HCT116 (cell line): ENCODE results near the gene SKA3. TPM values are rescaled to one million over a fixed set of nuclear protein-coding genes. Genes with fewer than 3 reads are reported as not detected.

Source experiments
- ATAC-seq: fragments of 200-7000 bp; cut with Tn5 transposase; 2 replicates; pipeline ENCODE4 v1.9.1; 2020; ENCODE audit warnings: mild to moderate bottlenecking, moderate library complexity
- BruUV-seq: library from RNA; stranded (reverse); fragments of 400-500 nt; replicated peaks from 2 replicates; lab custom pipeline; 2021; lab: Mats Ljungman, UMichigan
- CTCF ChIA-PET: fragments of 300-600 bp; sonication (Branson Sonifier 250); formaldehyde crosslinking; loops from one replicate; lab custom pipeline; 2021; ENCODE audit warnings: antibody characterized with exemption; lab: Charles Lee
- POLR2A ChIA-PET: fragments of 300-600, 350-600 bp; sonication (Branson Sonifier 250); formaldehyde crosslinking; loops from one replicate; lab custom pipeline; 2021; ENCODE audit warnings: antibody characterized with exemption; lab: Charles Lee
- RAD21 ChIA-PET, 2 experiments: fragments of 300-600 bp; sonication (Branson Sonifier 250); formaldehyde crosslinking; loops; one replicate each; lab custom pipeline; 2023; ENCODE audit warnings: low total read pairs in 2 of 2; ENCODE audit not compliant: uncharacterized antibody in 2 of 2, unreplicated experiment in 2 of 2, low non-redundant PET in 1 of 2; lab: Charles Lee
- DNase-seq: peaks from one replicate; pipeline ENCODE4 v3.0.0-alpha.2; 2010; ENCODE audit warnings: low read depth, low spot score
- H2AFZ ChIP-seq: fragments of 200-600 bp; shearing (Covaris generic), sonication (generic); 2 replicates; pipeline ENCODE4 v1.6.1; 2017; ENCODE audit warnings: low read depth, mixed run types, mixed read lengths, antibody characterized with exemption, low read length; ENCODE audit not compliant: poor library complexity, severe bottlenecking
- H3K27ac ChIP-seq: 2 replicates; pipeline ENCODE4 v1.5.1; 2012; ENCODE audit warnings: low read depth, low read length
- H3K27me3 ChIP-seq: fragments of 200-600 bp; sonication (generic); 2 replicates; pipeline ENCODE4 v1.6.1; 2016; ENCODE audit warnings: mixed run types, low read length, mixed read lengths; ENCODE audit not compliant: insufficient read depth
- H3K36me3 ChIP-seq, 2 experiments: fragments of 200-500 bp in 1 of 2; fragments of 200-600 bp in 1 of 2; sonication (Bioruptor generic) in 1 of 2; sonication (generic) in 1 of 2; 2 replicates each; pipeline versions ENCODE4 v1.5.1 to v1.6.1; 2014 to 2016; ENCODE audit warnings: low read length in 2 of 2, inconsistent platforms in 1 of 2, mixed read lengths in 1 of 2, mixed run types in 1 of 2; ENCODE audit not compliant: insufficient read depth in 2 of 2, control insufficient read depth in 1 of 2
- H3K4me1 ChIP-seq, 2 experiments: fragments of 200-600 bp in 1 of 2; sonication (generic) in 1 of 2; 2 replicates each; pipeline versions ENCODE4 v1.5.1 to v1.6.1; 2012 to 2017; ENCODE audit warnings: low read length in 2 of 2, inconsistent platforms in 1 of 2, mild to moderate bottlenecking in 1 of 2, mixed read lengths in 1 of 2, mixed run types in 1 of 2, moderate library complexity in 1 of 2; ENCODE audit not compliant: insufficient read depth in 2 of 2, control insufficient read depth in 1 of 2
- H3K4me2 ChIP-seq: fragments of 200-600 bp; sonication (generic); 2 replicates; pipeline ENCODE4 v1.6.1; 2017; ENCODE audit warnings: mixed run types, low read length, mixed read lengths
- H3K4me3 ChIP-seq, 2 experiments: fragments of 200-600 bp in 1 of 2; sonication (generic) in 1 of 2; replicated peaks in 1 of 2; 2 replicates each; pipeline ENCODE4 v1.5.1; 2011 to 2016; ENCODE audit warnings: low read length in 2 of 2, control low read depth in 1 of 2, low read depth in 1 of 2, mild to moderate bottlenecking in 1 of 2, mixed read lengths in 1 of 2, mixed run types in 1 of 2
- H3K79me2 ChIP-seq: fragments of 200-600 bp; sonication (generic); 2 replicates; pipeline ENCODE4 v1.6.1; 2017; ENCODE audit warnings: mild to moderate bottlenecking, mixed run types, low read length, moderate library complexity, mixed read lengths; ENCODE audit not compliant: insufficient read depth
- H3K9ac ChIP-seq: fragments of 200-600 bp; sonication (generic); 2 replicates; pipeline ENCODE4 v1.6.1; 2016; ENCODE audit warnings: low read length, mixed read lengths
- H3K9me2 ChIP-seq: fragments of 200-600 bp; sonication (generic), shearing (Covaris generic); 2 replicates; pipeline ENCODE4 v1.6.1; 2017; ENCODE audit warnings: mixed run types, mild to moderate bottlenecking, moderate library complexity; ENCODE audit not compliant: insufficient read depth
- H3K9me3 ChIP-seq, 2 experiments: fragments of 200-500 bp in 1 of 2; fragments of 200-600 bp in 1 of 2; sonication (Bioruptor generic) in 1 of 2; sonication (generic) in 1 of 2; 2 replicates each; pipeline ENCODE4 v1.6.1; 2014 to 2017; ENCODE audit warnings: low read length in 2 of 2, mixed read lengths in 2 of 2, inconsistent platforms in 1 of 2, low read depth in 1 of 2, mild to moderate bottlenecking in 1 of 2, mixed run types in 1 of 2, moderate library complexity in 1 of 2; ENCODE audit not compliant: control insufficient read depth in 1 of 2, insufficient read depth in 1 of 2
- H4K20me1 ChIP-seq: fragments of 200-600 bp; sonication (generic), shearing (Covaris generic); 2 replicates; pipeline ENCODE4 v1.6.1; 2017; ENCODE audit warnings: mixed run types, mild to moderate bottlenecking, moderate library complexity; ENCODE audit not compliant: insufficient read depth
- CEBPB ChIP-seq: IDR thresholded peaks from 2 replicates; pipeline ENCODE4 v1.6.1; 2012; ENCODE audit warnings: low read depth
- JUND ChIP-seq: IDR thresholded peaks from 2 replicates; pipeline ENCODE4 v1.6.1; 2012
- RAD21 ChIP-seq: IDR thresholded peaks from 2 replicates; pipeline ENCODE4 v1.6.1; 2012; ENCODE audit warnings: low read depth, mild to moderate bottlenecking
- SP1 ChIP-seq: IDR thresholded peaks from 2 replicates; pipeline ENCODE4 v1.6.1; 2012; ENCODE audit warnings: low read depth
- SRF ChIP-seq: IDR thresholded peaks from 2 replicates; pipeline ENCODE4 v1.6.1; 2012; ENCODE audit warnings: low read depth
- intact Hi-C: fragments of 100-400 bp; cut with micrococcal nuclease; formaldehyde crosslinking; loops from 2 replicates; pipeline ENCODE4 v1.10.0; 2022
- total RNA-seq: library from RNA; stranded (reverse); gene quantifications from one replicate; pipeline ENCODE4 v1.2.1, GENCODE V29; 2021; ENCODE audit not compliant: unreplicated experiment

Gene SKA3
- total RNA-seq, 1 experiment from 2014 or later: 43.3 TPM

DNA sequence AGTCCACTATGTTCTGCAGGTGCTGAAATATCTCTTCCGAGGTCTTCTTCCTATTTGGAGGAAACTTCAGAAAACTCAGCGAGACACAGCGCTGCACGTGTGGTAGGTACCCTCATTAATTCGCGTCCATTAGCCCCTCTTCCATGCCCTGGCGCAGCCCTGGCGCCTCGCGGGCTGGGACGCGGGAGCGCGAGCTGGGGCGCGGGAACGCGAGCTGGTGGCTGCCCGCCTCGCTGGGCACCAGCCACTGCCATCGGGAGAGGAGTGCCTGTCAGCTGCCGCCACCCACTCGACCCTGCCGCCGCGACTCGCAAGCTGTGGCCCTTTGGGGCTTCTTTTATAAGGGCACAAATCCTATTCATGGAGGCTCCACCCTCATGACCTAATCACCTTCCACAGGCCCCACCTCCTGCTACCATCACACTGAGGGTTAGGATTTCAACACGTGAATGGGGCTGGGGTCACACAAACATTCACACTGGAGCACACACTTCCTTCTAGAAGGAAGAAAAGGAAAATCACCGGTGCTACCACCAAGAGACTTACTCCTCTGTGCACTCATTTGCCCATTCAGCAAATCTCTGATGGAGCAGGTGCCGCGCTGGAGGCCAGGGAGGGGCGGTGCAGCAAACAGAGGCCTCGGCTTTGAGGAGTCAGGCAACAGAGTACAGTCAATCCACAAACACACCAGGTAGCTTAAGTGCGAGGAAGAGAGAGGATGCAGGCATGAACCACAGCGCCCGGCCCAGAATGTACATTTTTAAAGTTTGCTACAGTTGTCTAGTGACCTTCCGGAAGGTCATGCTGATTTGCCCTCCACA is 71.9 kb downstream of the SKA3 start:
- Histone ChIP-seq H3K4me2 (no peak overlapping the region), H3K9me3 (no peaks in the 10 kb centered on the region), H3K27ac (no peak overlapping the region), H3K4me1 (peaks cover 0 to 3% of the 10 kb centered on the region in 2 experiments; a peak in 1 of 4 replicates), H3K36me3 (no peaks in the 10 kb centered on the region), H3K4me3 (no peak overlapping the region), H3K9me2 (no peaks in the 10 kb centered on the region), H3K79me2 (no peaks in the 10 kb centered on the region), H2AFZ (no peak overlapping the region), H3K27me3 (no peaks in the 10 kb centered on the region), H4K20me1 (no peaks in the 10 kb centered on the region), H3K9ac (no peak overlapping the region)
- ChIA-PET POLR2A (no interaction called here), CTCF (no interaction called here), RAD21 (no interaction called here)
- intact Hi-C loops: no loop called here
- DNase-seq: no peak
- no peak for ATAC-seq
- TF ChIP-seq SP1 (no peak), JUND (no peak), SRF (no peak), RAD21 (no peak), CEBPB (no peak)
- no TSS peak for BruUV-seq

Other genes starting within 250 kb of the SKA3 start
- gene LATS2, start 115.0 kb downstream of the SKA3 start, total RNA-seq: 18.8 TPM
- 294 TPM for gene SAP18, start 36.4 kb downstream of the SKA3 start, total RNA-seq
- gene MRPL57, start 106 bp upstream of the SKA3 start, total RNA-seq: 26.3 TPM